Glomerular visceral epithelial cell (primary cell): ENCODE measurements around the gene XAGE1A.
"Not testable (repeated sequence)": the region's sequence is repeated elsewhere in the genome, so short reads cannot be mapped to it uniquely, and the experiment has no call there.

Experiments
- DNase-seq: peaks from one replicate; pipeline ENCODE4 v3.0.0-alpha.2; 2016; ENCODE audit errors: extremely low spot score

The XAGE1A gene, protein sequence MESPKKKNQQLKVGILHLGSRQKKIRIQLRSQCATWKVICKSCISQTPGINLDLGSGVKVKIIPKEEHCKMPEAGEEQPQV

DNA sequence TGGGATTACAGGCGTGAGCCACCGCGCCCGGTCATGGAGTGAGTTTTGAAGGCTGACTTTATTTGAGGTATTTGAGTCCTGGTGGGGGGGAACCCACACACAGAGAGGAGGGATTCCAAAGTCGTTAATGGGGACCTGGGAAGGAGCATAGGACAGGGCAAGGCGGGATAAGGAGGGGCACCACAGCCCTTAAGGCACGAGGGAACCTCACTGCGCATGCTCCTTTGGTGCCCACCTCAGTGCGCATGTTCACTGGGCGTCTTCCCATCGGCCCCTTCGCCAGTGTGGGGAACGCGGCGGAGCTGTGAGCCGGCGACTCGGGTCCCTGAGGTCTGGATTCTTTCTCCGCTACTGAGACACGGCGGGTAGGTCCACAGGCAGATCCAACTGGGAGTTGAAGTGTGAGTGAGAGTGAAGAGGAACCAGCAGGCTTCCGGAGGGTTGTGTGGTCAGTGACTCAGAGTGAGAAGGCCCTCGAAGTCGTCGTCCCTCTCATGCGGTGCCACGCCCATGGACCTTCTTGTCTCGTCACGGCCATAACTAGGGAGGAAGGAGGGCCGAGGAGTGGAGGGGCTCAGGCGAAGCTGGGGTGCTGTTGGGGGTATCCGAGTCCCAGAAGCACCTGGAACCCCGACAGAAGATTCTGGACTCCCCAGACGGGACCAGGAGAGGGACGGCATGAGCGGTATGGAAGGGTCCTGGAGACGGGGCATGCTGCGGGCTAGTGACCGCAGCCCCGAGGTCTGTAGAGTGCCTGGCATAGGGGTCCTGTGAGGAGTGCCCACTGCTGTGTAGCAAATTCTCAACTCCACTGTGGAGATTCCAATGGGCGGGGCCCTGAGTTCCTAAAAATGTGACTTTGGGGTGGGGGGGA, at the start of gene XAGE1A:
Gene XAGE1A, plus strand, starts transcription at position 264 of the 874 bp plus-strand sequence. CDS start 1,554 bp downstream, outside the sequence.
- not testable (repeated sequence) for DNase-seq

DNA sequence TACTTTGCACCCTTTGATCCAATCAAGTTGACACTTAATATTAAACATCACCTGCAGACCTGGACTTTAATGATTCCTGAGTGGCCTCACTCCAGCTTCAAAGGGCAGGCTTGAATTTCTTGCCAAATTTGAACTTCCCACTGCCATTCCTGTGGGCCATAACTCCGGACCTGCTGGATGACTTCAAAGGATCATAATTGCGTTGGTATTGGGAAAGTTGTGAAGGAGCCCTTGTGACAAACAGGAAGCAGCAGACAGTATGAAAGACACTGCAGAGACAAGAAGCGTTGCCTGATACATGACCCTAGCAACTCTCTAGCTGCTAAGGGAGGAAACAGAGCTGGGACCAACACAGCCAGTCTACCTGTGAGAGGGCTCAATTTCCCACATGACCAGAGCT, 43.6 kb upstream of the XAGE1A start:
- DNase-seq: not testable (repeated sequence)

DNA sequence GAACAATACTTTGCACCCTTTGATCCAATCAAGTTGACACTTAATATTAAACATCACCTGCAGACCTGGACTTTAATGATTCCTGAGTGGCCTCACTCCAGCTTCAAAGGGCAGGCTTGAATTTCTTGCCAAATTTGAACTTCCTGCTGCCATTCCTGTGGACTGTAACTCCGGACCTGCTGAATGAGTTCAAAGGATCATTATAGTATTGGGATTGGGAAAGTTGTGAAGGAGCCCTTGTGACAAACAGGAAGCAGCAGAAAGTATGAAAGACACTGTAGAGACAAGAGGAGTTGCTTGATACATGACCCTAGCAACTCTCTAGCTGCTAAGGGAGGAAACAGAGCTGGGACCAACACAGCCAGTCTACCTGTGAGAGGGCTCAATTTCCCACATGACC, 24.3 kb upstream of the XAGE1A start:
- DNase-seq: not testable (repeated sequence)

DNA sequence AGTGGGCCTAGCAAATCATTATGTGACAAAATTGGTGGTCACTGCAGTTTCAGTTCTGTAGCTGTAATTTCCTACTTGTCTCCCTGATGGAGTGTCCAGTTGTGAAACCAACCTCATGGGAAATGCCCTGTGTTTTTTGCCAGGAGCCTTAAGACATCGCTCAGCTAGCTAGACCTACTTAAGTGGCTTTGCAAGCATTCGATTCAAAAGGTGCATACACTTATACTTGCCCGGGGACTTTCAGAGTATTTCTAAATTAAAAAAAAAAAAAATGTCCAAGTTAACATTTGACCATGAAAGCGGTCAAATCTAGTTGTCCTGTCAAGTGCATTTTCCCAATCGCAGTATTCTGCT, 788 bp downstream of the XAGE1A start:
- not testable (repeated sequence) for DNase-seq

DNA sequence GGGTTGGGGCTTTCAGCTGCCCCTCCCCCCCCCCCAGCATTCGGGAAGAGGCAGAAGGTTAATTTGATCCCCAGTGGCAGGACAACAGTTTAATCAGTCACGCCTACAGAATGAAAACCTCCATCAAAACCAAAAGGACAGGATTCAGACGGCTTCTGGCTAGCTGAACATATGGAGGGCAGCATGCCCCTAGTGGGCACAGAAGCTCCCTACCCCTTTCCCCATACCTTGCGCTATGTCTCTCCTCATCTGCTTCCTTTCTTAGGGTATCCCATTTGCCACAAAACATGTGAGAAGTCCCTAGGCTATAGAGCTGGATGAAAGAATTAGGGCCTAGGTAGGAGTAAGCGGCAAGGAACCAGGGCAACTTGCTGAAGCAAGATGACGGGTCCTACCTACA, 5.8 kb downstream of the XAGE1A start:
- DNase-seq: not testable (repeated sequence)

DNA sequence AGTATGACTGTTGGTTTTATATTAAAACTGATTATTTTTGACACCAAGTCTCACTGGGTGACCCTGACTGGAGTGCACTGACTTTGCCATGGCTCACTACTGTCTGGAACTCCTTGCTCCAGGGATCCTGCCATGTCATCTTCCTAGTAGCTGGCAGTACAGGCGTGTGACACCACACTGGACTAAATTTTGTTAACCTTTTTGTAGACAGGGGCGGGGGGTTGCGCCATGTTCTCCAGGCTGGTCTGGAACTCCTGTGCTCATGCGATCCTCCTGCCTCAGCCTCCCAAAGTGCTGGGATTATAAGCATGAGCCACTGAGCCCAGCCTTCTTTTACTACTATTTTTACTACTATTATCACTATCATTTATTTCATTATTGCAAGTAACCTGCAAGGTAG, 8.9 kb downstream of the XAGE1A start:
- no peak for DNase-seq

DNA sequence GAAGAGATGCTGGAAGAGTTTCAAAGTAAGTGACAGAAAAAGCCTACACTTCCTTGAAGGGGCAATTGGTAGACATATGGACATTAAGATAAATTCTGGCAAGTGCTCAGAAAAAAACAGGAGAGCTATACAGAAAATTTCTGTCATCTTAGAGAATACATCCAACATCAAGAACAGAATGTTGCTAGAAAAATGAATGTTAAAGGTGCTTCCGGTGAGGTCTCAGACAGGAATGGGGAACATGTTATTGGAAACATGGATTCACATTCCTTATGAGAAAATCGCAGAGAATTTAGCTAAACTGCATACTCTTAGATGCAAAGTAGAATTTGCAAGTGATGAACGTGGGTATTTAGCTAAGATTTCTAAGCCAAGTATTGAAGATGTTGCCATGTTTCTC, 11.7 kb downstream of the XAGE1A start:
- no peak for DNase-seq

DNA sequence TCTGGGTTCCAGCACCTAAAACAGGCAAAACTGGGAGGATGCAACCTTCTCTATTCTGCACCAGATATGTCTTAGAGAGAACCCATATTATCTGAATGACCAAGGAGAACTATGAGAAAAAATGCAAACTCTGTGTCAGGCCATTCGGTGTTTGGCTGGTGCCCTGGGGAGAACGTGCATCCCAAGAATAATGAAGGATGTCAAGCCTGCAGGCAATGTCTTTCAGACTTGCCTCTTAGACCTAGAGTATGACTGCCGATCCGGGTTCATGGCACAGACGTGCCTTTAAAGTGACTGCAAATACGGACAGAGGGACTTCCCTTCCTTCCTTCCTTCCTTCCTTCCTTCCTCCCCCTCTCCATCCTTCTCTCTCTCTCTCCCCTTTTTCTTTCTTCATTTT, 14.3 kb downstream of the XAGE1A start:
- no peak for DNase-seq

DNA sequence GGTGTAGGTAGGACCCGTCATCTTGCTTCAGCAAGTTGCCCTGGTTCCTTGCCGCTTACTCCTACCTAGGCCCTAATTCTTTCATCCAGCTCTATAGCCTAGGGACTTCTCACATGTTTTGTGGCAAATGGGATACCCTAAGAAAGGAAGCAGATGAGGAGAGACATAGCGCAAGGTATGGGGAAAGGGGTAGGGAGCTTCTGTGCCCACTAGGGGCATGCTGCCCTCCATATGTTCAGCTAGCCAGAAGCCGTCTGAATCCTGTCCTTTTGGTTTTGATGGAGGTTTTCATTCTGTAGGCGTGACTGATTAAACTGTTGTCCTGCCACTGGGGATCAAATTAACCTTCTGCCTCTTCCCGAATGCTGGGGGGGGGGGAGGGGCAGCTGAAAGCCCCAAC, 15.5 kb downstream of the XAGE1A start:
- DNase-seq: not testable (repeated sequence)

DNA sequence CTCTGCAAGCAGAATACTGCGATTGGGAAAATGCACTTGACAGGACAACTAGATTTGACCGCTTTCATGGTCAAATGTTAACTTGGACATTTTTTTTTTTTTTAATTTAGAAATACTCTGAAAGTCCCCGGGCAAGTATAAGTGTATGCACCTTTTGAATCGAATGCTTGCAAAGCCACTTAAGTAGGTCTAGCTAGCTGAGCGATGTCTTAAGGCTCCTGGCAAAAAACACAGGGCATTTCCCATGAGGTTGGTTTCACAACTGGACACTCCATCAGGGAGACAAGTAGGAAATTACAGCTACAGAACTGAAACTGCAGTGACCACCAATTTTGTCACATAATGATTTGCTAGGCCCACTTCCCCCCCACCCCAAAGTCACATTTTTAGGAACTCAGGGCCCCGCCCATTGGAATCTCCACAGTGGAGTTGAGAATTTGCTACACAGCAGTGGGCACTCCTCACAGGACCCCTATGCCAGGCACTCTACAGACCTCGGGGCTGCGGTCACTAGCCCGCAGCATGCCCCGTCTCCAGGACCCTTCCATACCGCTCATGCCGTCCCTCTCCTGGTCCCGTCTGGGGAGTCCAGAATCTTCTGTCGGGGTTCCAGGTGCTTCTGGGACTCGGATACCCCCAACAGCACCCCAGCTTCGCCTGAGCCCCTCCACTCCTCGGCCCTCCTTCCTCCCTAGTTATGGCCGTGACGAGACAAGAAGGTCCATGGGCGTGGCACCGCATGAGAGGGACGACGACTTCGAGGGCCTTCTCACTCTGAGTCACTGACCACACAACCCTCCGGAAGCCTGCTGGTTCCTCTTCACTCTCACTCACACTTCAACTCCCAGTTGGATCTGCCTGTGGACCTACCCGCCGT, 20.7 kb downstream of the XAGE1A start:
- not testable (repeated sequence) for DNase-seq

DNA sequence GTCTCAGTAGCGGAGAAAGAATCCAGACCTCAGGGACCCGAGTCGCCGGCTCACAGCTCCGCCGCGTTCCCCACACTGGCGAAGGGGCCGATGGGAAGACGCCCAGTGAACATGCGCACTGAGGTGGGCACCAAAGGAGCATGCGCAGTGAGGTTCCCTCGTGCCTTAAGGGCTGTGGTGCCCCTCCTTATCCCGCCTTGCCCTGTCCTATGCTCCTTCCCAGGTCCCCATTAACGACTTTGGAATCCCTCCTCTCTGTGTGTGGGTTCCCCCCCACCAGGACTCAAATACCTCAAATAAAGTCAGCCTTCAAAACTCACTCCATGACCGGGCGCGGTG, 21.3 kb downstream of the XAGE1A start, which contains the start of gene XAGE1B:
Gene XAGE1B, minus strand, starts transcription at position 77 of the 339 bp plus-strand sequence. CDS start 1,536 bp downstream, outside the sequence.
- DNase-seq: not testable (repeated sequence)

DNA sequence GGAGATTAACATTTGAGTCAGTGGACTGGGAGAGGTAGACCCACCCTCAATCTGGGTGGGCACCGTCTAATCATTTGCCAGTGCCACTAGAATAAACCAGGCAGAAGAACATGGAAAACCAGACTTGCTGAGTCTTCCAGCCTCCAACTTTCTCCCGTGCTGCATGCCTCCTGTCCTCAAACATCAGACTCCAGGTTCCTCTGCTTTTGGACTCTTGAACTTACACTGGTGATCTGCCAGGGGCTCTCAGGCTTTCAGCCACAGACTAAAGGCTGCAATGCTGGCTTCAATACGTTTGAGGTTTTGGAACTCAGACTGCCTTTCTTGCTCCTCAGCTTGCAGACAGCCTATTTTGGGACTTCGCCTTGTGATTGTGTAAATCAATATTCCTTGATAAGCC, 45.4 kb downstream of the XAGE1A start:
- DNase-seq: not testable (repeated sequence)

DNA sequence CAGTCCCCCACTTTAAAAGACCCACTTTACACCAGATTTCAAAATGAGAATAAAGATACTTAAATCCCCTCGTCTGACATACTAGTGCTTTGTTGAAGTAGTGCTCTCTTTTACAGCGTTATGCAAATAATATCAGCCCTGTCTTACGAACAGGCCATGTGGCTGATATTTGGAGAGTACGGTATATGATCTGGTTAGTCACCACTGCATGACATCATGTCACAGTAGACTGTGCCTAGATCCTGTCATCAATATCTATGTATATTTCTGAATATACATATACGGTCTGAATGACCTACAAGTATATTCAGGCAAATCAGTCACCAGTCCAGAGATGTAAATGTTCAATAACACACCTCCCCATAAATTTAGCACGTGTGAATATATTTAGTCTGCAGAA, 46.7 kb downstream of the XAGE1A start:
- no peak for DNase-seq

DNA sequence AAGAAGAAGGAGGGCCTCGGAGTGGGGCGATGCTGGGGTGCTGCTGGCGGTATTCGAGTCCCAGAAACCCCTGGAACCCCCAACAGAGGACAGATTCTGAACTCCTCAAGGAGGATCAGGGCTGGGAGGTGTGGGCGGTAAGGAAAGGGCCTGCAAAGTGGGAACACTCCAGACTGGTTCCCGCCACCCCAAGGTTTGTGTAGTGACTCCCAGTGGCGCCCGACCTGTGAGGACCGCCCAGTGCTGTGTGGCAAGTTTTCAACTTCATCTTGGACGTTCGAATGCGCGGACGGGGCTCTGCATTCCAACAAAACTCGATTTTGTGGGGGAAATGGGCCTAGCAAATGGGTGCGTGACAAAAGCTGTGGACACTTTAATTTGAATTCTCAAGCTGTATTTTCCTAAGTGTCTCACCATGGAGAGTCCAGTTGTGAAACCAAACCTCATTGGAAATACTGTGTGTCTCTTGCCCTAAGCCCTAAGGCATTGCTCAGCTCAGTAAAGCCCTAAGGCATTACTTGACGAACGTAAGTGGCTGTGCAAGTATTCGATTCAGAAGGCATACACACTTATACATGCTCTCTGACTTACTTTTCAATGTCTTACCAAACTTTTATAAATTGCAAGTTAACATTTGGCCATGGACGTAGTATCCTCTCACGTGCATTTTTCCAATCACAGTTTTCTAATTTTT, 48.7 kb downstream of the XAGE1A start:
- no peak for DNase-seq

DNA sequence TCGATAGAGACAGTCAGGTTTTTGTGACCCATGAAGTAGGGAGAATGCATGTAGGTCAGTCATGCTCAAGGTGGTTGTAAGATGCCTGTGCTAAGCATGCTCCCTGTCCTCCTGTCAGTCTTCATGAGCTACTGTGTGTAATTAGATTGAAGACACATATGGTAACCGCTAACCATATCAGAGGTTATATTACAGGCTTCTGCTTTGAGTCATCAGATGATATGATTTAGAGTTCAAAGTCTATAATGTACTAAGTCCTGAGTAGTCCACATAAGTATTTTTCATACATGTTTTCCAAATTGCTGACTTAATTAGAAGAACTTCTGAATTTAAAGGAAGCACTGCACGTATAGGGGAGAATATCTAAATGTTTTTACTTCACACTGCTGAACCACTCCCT, 53.2 kb downstream of the XAGE1A start:
- DNase-seq: not testable (repeated sequence)
